ENCODE measurements around the gene FGFRL1. TPM values are rescaled to one million over a fixed set of nuclear protein-coding genes. Genes with fewer than 3 reads are reported as not detected.
A peak's percentile ranks its signal among the peaks of the same experiment; 100 is the strongest.

Gene FGFRL1
- polyA plus RNA-seq, 1 donor (not counting 4 experiments of a cell fraction or from before 2014, with no cell fraction given), result 2.8 TPM

GRCh38 chr4:1069394-1069793 lies 58.0 kb downstream of the FGFRL1 start:
- H3K27ac ChIP-seq (ENCODE audit: control insufficient read depth, insufficient read depth, low read length), result no peak overlapping the region
- no peak overlapping the region for H3K4me2 ChIP-seq (ENCODE audit: control insufficient read depth, extremely low read depth, insufficient read depth, low read depth, low read length)
- no peak overlapping the region for H3K9ac ChIP-seq (ENCODE audit: control insufficient read depth, extremely low read depth, insufficient read depth, low read length)
- no peaks in the 10 kb centered on the region for H3K79me2 ChIP-seq (ENCODE audit: control insufficient read depth, insufficient read depth, low read length)
- H3K36me3 ChIP-seq (ENCODE audit: control insufficient read depth in 2 of 2, extremely low read depth in 1 of 2, insufficient read depth in 2 of 2, low read length in 2 of 2), result no peaks in the 10 kb centered on the region
- dilution Hi-C loops (cut with MboI; ENCODE audit: extremely low pct_ligation_motif_present, low sequenced_read_pairs), result no loop called here
- no peaks in the 10 kb centered on the region for H3K9me3 ChIP-seq (ENCODE audit: control insufficient read depth, low read depth, low read length)
- DNase-seq (ENCODE audit: low read depth, low spot score) (no peak), FAIRE-seq (no peak)
- no peaks in the 10 kb centered on the region for H3K4me1 ChIP-seq (ENCODE audit: control insufficient read depth, extremely low read depth, insufficient read depth, low read length)
- no peak for TF ChIP-seq EZH2 (IDR thresholded peaks at IDR 0.05; ENCODE audit: low read length)
- TF ChIP-seq CTCF (optimal IDR thresholded peaks at IDR 0.05 in 1 of 3, IDR thresholded peaks at IDR 0.05 in 1 of 3, conservative IDR thresholded peaks at IDR 0.05 in 1 of 3; ENCODE audit: extremely low read depth in 1 of 3, insufficient read depth in 2 of 3, low read length in 3 of 3), result no peak
- no peaks in the 10 kb centered on the region for H4K20me1 ChIP-seq (ENCODE audit: control insufficient read depth, extremely low read depth, insufficient read depth, low read length)
- peaks cover 10% of the 10 kb centered on the region for H3K27me3 ChIP-seq (ENCODE audit: control insufficient read depth, extremely low read depth, insufficient read depth, low read length)
- no peak overlapping the region for H2AFZ ChIP-seq (ENCODE audit: control insufficient read depth, low read length)
- H3K9me1 ChIP-seq (ENCODE audit: control insufficient read depth, extremely low read depth, insufficient read depth, low read length), result no peaks in the 10 kb centered on the region
- H3K4me3 ChIP-seq (ENCODE audit: control insufficient read depth in 2 of 3, extremely low read depth in 1 of 3, insufficient read depth in 2 of 3, low read depth in 1 of 3, low read length in 3 of 3), result no peak overlapping the region

- H3K27ac ChIP-seq (ENCODE audit: control insufficient read depth, insufficient read depth, low read length), result no peak overlapping the region
- no peak overlapping the region for H3K4me2 ChIP-seq (ENCODE audit: control insufficient read depth, extremely low read depth, insufficient read depth, low read depth, low read length)
- FAIRE-seq, result no peak
These were observed 61.5 kb downstream of the FGFRL1 start for GRCh38 chr4:1072830-1073446.

More at GRCh38 chr4:1072830-1073446, 61.5 kb downstream of the FGFRL1 start:
- dilution Hi-C loops (cut with MboI; ENCODE audit: extremely low pct_ligation_motif_present, low sequenced_read_pairs), result no loop called here
- no peak overlapping the region for H2AFZ ChIP-seq (ENCODE audit: control insufficient read depth, low read length)
- no peaks in the 10 kb centered on the region for H3K9me3 ChIP-seq (ENCODE audit: control insufficient read depth, low read depth, low read length)
- H3K27me3 ChIP-seq (ENCODE audit: control insufficient read depth, extremely low read depth, insufficient read depth, low read length), result peaks cover 10% of the 10 kb centered on the region
- H3K4me3 ChIP-seq (ENCODE audit: control insufficient read depth in 2 of 3, extremely low read depth in 1 of 3, insufficient read depth in 2 of 3, low read depth in 1 of 3, low read length in 3 of 3), result no peak overlapping the region
- no peak for DNase-seq (ENCODE audit: low read depth, low spot score)
- peak in 2 of 3 experiments; percentile 77 to 81 for TF ChIP-seq CTCF (optimal IDR thresholded peaks at IDR 0.05 in 1 of 3, IDR thresholded peaks at IDR 0.05 in 1 of 3, conservative IDR thresholded peaks at IDR 0.05 in 1 of 3; ENCODE audit: extremely low read depth in 1 of 3, insufficient read depth in 2 of 3, low read length in 3 of 3)
- no peak for TF ChIP-seq EZH2 (IDR thresholded peaks at IDR 0.05; ENCODE audit: low read length)
- H3K9ac ChIP-seq (ENCODE audit: control insufficient read depth, extremely low read depth, insufficient read depth, low read length), result no peak overlapping the region
- H3K79me2 ChIP-seq (ENCODE audit: control insufficient read depth, insufficient read depth, low read length), result no peaks in the 10 kb centered on the region
- no peaks in the 10 kb centered on the region for H3K9me1 ChIP-seq (ENCODE audit: control insufficient read depth, extremely low read depth, insufficient read depth, low read length)
- H3K36me3 ChIP-seq (ENCODE audit: control insufficient read depth in 2 of 2, extremely low read depth in 1 of 2, insufficient read depth in 2 of 2, low read length in 2 of 2), result no peaks in the 10 kb centered on the region
- no peaks in the 10 kb centered on the region for H4K20me1 ChIP-seq (ENCODE audit: control insufficient read depth, extremely low read depth, insufficient read depth, low read length)
- peaks cover 7% of the 10 kb centered on the region for H3K4me1 ChIP-seq (ENCODE audit: control insufficient read depth, extremely low read depth, insufficient read depth, low read length)

Data from keratinocyte (primary cell).